Non-pigmented ciliary epithelial cell (primary cell): ENCODE data around the gene CD164.

Experiments
- DNase-seq: peaks from one replicate; pipeline ENCODE4 v3.0.0-alpha.2; 2010; ENCODE audit warnings: low read depth

The CD164 gene

DNA sequence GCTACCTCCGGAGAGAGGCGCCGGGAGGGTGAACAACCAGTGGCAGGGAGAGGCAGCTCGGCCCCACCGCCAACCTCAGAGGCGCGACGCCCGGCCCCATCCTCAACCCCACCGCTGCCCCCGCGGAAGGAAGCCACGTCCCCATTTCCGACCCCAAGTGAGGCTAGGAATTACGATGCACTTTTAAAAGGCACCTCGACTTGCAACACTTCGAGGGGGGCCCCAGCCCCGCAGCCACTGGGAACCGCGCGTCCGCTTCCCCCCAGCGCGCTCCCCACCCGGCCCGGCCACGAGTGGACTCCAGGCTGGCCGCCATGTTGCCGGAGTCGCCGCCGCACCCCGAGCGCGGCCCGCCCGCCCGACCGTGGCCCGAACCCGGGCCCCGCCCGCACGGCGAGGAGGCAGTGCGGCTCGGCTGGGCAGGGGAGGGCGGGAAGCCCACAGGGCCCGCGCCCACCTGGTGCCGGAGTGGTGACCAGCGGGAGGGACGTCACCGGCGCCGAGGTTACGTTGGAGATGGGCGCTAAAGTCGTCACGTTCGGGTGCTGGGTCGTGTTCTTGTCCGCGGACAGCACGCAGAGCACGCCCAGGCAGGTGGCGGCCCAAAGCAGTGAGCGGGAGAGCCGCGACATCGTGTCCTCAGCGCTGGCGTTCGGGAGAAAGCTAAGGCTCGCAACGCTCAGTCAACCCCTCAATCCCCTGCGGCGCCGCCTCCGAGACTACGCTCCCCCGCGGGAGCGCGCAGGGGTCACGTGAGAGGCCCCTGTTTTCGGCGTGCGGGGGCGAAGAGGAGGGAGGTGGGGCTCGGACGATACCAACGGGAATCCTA, at the start of gene CD164:
Gene CD164 (minus strand): TSS at position 721 of the 829 bp plus-strand sequence. CDS start 89 bp downstream, at position 632.
- DNase-seq = peak; percentile 72

DNA sequence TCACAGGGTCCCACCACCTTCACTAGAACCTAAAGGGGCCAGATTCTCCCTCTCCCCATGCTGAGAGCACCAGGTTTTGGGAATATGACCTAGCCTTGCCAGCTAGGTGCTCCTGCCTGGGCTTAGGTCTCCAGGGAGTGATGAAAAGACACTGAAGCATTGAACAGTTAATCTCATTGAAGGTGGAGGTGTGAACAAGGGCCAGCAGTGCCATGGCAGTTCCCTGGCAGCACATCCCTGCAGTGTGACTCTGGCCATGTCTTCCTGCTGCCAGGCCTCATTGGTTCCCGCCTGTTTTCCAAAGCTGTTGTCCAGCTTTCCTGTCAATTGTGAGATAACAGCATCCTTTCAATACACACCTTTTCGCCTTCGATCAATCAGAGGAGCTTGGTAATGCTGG, 47.2 kb upstream of the CD164 start:
- DNase-seq = no peak

DNA sequence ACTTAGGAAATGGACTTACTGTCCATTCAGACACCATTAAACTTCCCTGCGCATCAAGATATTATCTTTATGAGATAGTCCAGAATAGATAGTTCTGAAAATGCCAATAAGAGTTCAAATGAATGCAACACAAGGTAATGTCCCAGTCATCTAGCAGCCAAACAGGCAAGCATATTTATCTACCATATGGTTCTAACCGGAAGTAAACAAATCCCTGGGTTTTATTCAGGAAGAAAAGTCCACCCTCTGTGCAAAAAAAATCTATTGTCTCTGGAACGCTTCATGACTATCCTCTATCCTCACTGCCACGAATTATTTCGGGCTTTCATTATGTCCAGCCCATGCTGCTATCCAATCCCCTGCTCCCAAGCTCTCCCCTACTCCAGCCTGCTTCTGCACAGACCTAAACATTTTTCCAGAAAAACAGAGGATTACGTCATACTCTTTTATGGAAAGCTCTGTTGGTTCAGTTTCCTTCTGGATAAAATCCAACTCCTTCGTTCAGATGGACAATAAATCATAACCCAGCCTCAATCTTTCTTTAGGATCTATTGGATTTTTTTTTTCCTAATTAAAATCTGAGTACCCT, 46.7 kb upstream of the CD164 start:
- DNase-seq = no peak

DNA sequence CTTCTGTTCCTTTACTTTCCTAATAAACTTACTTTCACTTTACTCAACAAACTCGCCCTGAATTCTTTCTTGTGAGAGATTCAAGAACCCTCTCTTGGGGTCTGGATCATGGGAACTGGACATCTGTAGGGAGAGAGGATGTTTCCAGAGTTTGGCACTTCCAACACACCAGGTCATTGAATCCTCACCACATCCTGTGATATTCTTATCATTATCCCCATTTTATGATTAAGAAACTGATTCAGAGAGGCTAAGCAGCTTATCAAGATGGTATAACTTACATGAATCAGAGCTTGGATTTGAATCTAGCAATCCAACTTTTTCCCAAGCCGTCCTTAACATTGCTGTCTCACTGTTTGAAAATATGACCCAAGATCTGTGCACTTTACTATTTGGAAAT, 42.7 kb upstream of the CD164 start:
- no peak for DNase-seq

- no peak for DNase-seq
These were observed 38.9 kb upstream of the CD164 start for GRCh38 chr6:109421184-109421583.

GRCh38 chr6:109420751-109421150, 38.5 kb upstream of the CD164 start:
- DNase-seq = no peak

- no peak for DNase-seq
These were observed 35.4 kb upstream of the CD164 start for GRCh38 chr6:109417646-109418045.

DNA sequence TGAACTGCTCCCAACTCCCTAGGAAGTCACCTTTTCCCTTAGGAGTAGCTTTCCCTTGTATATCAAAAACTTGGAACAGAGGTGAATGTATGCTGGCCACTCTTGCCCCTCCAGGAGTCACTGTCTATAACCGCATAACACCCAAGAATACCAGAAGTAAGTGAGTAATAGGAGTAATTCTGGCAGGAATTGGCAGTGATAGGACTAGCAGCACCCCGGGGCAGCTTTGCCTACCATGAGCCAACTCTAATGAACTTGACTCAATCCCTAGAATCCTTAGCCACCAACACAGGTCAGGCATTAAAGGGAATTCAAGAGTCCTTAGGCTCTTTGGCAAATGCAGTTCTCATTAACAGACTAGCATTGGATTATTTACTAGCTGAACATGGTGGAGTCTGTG, 28.8 kb upstream of the CD164 start:
- DNase-seq = no peak

DNA sequence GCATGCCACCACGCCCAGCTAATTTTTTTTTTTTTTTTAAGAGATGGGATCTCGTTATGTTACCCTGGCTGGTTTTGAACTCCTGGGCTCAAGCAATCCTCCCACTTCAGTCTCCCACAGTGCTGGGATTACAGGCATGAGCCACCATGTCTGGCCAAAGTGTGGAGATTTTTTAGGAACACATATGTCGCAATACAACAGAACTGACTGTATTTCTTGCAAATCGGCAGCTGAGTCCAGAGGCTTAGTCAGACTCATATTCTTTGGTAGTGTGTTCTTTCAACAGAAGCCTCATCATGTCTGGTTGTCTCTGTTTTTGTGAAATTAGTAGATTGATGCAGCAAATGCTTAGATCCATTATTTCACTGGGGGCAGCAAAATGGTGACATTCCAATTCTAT, 23.9 kb upstream of the CD164 start:
- DNase-seq = no peak

DNA sequence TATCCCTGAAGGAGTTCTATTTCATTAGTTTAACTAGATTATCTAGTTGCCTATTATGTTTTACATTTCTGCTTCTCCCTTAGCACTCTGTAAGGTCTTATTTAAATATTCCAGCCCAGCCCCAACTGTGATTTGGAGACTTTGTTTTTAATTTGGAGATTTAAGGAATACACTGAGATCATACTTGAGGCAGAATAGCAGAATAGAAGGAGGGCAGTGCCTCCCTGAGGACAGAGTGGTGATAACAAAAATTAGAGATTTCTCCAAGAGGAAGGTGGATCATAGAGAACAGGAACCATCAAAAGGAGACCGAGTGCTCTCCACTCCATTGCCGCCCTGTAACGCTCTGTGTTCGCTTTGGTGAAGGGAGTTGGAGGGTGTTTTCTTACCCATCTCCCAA, 14.8 kb upstream of the CD164 start:
- DNase-seq = no peak

DNA sequence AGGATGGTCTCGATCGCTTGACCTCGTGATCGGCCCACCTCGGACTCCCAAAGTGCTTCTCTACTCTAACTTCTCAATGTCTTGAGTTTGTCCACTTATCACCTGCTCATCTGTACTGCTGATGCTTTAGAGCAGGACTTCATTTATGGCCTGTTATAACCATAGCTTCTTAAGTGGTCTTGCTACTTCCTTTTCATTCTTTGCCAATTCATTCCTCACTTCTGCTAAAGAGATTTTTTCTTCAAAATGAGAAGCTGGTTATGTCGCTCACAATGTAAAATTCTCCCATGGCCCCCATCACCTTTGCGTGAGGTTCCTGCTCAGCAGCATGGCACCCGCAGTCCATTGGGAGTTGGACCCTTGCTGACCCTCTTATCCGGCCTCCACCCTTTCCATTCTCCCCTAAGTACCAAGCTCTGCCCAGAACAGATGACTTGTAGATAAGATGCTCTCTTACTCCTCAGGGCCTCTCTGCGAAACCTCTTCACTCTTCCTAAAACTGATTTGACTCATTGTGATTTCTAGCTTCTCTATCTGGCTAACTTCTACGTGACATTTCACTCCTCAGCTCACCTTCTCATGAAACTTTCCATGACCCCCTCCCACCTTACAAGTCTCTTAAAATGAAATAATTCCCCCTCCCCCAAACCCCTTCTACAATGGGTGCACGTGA, 13.9 kb upstream of the CD164 start:
- DNase-seq = no peak

DNA sequence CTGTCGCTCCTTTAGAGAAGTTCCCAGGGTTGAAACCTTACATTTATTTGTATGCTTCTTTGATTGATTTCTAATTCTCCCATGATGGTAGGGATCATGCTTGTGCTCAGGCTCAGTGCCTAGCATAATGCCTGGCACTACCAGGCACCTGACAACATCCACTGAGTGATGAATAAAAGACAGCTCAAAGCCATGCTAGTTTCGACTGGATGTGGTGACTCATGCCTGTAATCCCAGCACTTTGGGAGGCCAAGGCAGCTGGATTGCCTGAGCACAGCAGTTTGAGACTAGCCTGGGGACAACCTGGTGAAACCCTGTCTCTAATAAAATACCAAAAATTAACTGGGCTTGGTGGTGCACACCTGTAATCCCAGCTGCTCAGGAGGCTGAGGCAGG, 11.6 kb upstream of the CD164 start:
- no peak for DNase-seq

DNA sequence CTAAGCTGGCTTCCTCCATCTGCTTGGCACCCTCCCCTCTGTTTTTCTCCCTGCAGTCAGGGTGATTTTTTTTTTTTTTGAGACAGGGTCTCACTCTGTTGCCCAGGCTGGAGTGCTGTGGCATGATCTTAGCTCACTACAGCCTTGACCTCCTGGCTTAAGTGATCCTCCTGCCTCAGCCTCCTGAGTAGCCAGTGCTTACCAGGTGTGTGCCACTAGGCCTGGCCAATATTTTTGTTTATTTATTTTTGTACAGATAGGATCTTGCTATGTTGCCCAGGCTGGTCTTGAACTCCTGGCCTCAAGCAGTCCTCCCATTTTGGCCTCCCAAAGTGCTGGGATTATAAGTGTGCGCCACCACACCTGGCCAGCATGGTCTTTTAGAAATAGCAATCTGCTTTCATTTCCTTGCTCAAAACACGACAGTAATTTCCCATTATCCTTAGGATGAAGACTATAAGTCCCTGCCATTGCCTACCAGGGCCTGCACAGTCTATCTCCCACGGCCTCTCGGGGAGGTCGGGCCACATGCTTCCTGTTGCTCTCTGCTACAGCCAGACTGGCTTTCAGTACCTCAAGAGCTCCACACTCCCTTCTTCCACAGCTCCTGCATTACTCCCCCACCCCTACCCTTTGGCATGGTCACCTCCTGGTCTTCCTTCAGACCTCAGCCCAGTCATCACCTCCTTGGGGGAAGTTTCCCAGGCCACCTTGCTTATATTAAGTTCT, 11.1 kb upstream of the CD164 start:
- no peak for DNase-seq

DNA sequence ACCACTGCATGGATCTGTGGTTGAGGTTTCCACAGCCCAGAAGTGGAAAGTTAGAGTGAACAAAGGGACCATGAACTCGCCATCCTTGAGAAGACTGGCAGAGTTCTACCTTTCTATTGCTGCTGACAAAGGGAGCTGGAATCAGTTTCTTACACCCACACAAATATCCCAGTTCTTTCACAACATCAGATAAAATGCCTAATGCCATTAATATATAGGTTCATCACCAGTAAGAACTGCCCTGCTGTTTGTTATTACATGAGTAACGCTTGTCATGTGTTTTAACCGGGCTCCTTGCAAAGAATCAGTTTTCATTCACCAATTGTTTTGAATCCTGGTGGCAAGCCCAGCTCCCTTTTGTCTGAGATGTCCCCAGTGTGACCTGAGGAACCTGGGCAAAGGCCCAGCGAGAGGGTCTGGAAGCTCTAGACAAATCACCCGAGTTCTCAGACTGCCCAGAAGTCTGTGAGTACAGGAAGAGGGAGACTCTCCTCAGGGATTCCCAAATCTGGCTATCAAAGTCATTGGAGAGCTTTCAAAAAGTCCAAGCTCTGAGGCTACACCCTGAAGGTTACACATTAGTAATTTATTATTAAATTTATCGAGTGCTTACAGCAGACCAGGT, 7.5 kb upstream of the CD164 start:
- DNase-seq = no peak

- DNase-seq = no peak
These were observed 6.0 kb upstream of the CD164 start for GRCh38 chr6:109388265-109388664.

- no peak for DNase-seq
These were observed 1.2 kb upstream of the CD164 start for GRCh38 chr6:109383438-109383940.

GRCh38 chr6:109382576-109383437, 540 bp upstream of the CD164 start:
- DNase-seq = no peak

DNA sequence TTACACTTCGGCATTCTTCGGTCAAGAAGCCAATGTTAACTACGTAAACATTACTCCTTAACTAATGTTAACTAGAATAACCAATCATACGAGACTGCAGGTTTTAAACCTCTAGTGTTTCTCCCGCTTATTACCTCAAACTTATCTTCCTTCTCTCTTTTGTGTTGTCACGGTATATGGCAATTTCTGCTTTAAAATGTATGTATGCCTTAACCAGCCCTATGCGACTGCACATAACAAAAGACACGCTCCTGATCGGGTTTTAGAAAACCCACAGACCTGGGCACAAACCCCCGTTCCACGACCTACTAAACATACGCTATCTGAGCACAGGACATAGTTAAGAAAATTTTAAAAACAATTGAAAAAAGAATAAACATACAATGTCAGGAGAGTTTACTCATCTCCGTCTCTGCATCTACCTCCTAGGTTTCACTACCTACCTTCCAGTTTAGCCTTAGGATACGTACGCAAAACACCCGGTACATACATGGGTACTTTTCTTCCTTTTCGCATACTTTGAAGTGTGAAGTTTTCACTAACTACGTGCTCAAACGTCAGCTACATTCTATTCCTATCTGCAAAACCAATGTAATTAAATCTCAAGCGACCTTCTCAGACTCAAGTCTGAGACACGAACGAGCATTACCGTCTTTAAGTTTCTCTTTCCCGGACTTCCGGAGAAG, 1.1 kb downstream of the CD164 start:
- DNase-seq = no peak

DNA sequence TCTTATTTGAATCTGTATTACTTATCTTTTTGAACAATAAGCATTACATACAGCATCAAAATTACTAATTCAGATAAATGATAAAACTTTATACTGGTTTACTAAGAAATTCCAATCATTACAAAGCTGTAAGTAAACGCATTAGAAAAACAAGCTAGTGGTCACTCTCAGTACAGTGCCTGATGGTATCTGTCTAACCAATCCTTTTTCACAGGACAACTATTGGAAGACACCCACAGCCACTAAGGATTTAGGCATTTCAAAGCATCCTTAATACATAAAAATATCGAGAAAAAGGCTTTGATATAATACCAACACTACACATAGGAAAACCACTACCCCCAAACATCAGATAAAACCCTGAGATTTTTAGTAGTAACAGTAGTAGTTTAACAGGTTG, 2.6 kb downstream of the CD164 start:
- no peak for DNase-seq

DNA sequence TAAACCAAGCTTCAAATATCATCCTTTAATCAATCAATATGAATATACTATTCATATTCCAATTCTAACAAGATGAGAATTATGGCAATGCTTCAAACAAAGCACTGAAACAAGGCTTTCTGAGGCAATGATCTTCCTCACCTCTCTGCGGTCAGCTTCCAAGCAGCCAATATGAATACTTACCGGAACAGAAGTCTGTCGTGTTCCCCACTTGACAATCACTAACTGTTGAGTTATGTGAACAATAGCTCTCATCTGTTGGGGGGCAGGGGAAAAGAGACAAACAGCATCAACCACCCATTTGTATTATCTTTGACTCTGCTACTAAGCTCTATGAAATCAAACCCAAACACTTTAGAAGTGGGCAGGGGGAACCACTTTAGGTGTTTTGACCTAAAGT, 4.5 kb downstream of the CD164 start:
- no peak for DNase-seq
